Activated effector memory CD4-positive, alpha-beta T cell treated with Interleukin-2 at 50 U/mL for 16 hours (primary cell): ENCODE measurements around the gene BAG2.
A peak's percentile ranks its signal among the peaks of the same experiment; 100 is the strongest.

Experiments used
- DNase-seq: peaks from one replicate; pipeline ENCODE4 v3.0.0-alpha.2; 2020

BAG2 gene

GRCh38 chr6:57172136-57173055, at the start of gene BAG2:
BAG2 (plus strand) TSS chr6:57172326; CDS start chr6:57172698, 372 bp downstream.
- peak; percentile 70 for DNase-seq

- DNase-seq, result no peak
Observed at GRCh38 chr6:57123111-57123510, 49.0 kb upstream of the BAG2 start.

DNA sequence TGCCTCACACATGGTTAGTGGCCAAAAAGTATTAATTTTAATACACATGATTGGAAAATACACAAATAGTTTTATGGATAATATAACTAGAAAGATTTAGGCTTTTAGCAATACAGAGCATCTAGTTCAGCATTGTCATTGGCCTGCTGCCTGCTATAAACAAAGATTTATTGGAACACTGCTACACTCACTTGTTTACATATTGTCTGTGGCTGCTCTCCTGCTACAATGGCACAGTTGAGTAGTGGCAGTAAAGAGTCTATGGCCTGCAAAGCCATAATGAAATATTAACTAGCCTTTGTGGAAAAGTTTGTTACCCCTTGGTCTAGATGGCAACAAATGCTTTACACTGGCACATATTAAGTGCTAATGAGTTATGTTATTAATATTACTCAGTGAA, 44.4 kb upstream of the BAG2 start:
- no peak for DNase-seq

GRCh38 chr6:57130661-57131177, 41.4 kb upstream of the BAG2 start:
- no peak for DNase-seq

DNA sequence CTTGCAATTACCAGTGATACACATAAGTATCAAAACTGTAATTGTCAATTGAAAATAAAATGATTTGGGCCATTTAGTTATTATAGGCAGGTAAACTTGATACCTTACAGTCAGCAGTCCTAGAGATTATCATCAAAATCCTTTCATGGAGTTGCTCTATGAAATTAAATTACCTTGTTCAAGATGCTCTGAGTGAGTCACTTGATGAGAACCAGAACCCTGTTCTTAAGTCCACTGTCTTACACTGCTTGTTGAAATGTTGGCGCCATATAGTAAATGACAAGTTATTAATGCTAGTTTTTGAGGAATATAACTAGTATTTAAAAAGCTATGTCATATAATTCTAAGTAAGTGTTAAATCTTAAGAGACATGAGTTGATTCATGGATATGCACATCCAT, 37.2 kb upstream of the BAG2 start:
- DNase-seq, result no peak

GRCh38 chr6:57135885-57136284, 36.2 kb upstream of the BAG2 start:
- no peak for DNase-seq

DNA sequence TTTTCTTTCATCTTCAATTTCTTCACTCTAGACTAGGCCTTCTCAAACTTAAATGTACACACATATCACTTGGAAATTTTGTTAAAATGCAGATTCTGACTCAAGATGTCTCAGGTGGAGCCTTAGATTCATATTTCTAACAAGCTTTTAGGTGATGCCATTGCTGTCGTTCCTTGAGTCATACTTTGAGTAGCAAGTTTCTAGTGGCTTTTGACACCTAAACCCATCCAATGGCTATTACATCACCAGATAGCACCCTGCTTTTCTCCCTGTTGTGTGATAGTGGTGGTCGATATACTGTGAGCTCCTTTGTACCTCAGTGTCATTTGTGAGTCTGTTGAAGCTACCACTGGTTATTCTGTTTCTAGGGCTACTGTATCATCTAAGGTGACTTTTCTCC, 34.8 kb upstream of the BAG2 start:
- no peak for DNase-seq

- DNase-seq, result no peak
Observed at GRCh38 chr6:57138026-57138425, 34.1 kb upstream of the BAG2 start.

DNA sequence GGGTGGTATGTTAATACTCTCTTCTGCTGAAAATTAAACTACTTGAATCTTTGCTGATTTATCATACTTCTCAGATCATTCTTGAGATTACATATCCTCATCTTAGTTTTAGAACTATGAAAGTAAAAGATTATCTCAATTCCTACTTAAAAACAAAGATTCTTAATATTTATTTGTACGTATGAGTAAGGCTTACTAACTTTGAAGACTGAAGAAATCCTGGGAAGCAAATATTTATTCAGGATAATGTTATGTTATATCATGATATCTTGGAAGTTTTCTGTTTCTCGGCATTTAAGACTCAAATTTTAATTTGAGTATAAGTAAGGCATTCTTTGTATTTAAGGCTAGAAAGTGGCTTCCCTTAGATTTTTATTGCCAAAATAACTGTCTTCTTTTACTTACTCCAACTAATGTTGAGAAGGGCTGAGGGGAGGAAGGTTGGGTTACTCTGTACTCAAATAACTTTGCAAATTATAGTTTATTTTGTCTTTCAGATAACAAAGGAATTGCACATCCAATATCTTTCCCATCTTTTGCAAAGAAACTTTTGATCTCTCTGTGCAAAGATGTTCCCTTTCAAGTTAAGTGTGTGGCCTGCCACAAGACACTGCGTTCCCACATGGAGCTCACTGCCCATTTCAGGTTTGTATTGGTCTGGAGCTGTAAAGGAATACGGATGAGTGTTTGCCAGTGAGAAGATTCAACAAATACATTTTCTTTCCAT, 30.5 kb upstream of the BAG2 start:
- DNase-seq, result no peak

- DNase-seq, result no peak
Observed at GRCh38 chr6:57142178-57142525, 30.0 kb upstream of the BAG2 start.

- no peak for DNase-seq
Observed at GRCh38 chr6:57143690-57144089, 28.4 kb upstream of the BAG2 start.

- no peak for DNase-seq
Observed at GRCh38 chr6:57147401-57147800, 24.7 kb upstream of the BAG2 start.

GRCh38 chr6:57147955-57148858, 23.9 kb upstream of the BAG2 start:
- no peak for DNase-seq

- no peak for DNase-seq
Observed at GRCh38 chr6:57158658-57159057, 13.5 kb upstream of the BAG2 start.

GRCh38 chr6:57159127-57159526, 13.0 kb upstream of the BAG2 start:
- no peak for DNase-seq

DNA sequence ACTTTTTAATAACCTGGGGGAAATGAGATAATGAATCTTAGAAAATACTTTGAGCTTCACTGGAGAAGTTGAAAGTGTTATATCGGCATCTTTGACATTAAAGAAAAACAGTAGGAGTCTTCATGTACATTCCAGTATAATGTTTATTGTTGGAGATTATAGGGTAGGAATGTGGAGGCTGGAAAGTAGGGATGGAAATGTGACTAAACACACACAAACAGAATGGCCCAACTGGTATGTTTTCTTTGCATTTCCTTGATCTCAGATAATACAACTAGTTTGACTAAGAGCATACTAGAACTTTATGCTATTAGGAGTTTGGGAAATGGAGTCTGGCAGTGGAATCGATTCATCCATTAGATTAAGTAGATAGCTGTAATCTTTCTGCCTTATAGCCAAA, 10.1 kb upstream of the BAG2 start:
- DNase-seq, result no peak

DNA sequence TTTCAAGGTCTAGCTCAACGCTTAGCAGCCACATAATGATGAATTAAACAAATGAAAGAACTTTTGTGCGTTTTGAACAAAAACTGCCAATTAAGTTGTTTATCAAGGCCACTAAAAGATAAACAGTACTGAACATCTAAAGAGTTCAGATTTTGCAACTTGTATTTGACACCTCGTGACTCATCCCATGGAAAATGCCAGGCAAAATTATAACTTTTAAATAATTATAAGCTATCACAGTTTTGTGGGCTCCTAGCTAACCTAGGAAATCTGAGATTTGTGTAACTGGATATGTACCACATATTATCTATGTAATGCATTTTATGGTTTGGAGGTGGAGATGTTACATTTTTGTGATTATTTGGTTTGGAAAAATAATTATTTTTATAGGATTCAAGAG, 9.6 kb upstream of the BAG2 start:
- no peak for DNase-seq

DNA sequence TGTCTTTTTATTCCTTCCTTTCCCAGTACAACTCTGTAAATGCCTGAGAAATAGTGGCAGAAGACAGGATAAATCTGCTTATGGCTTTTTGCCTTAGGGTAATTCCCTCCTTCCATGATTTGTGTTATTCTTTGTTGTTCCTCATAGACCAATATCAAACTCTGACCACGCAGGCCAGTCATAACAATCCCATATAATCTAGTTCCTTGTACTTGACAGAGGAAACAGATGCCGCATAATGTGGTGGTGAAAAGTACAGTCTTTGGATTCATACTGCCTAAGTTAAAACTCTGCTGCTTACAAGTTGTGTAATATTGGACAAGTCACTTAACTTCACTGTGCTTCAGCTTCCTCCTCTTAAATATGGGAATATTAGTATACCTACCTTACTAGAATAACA, 8.2 kb upstream of the BAG2 start:
- DNase-seq, result no peak

DNA sequence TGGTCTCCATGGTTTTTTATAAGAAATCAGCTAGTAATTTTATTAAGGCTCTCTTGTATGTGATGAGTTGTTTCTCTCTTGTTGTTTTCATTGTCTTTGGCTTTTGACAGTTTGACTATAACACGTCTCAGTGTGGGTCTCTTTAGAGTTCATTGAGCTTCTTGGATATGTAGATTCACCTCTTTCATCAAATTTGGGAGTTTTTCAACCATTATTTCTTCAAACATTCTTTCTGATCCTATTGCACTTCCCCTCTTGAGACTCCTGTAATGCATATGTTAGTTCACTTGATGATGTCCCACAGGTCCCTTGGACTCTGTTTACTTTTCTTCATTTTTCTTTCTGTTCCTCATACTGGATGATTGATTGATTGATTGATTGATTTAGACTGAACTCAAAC, 7.0 kb upstream of the BAG2 start:
- no peak for DNase-seq

DNA sequence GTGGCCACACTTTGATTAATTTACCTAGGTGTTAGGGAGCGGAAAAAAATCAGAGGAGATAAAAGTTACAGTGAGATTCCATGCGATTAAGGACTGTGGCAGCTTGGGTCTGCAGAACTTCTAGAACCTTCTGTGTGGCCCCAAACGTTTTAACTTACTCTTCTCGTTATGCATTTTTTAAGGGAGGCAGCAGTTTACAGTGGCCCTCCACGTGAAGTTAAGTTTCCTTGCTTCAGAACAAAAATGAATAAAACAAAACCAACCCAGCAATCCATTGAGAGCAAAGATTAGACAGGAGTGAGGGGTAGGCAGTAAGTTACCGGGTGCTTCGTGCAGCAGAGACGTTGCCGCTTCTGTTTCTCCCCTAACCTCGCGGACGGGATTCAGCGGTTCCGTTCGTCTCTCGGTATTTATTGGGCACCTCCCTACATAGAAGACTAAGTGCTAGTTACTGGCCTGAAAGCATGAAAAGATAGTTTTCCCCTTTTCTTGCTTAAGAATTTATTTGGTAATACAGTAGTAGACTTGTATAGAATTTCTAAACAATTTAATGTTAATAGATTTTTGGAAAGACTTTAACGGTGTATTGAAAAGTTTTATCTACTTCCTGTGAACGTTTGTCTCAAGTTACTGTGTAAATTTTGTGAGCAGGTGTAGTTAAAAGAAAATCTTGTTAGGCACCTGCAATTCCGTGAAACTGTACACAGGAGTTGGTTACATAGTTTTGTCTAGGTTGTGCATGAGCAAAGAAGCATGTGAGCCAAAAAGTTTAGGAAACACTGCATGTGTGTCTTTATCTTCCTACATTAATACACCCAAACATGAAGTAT, 1.1 kb downstream of the BAG2 start:
- DNase-seq, result no peak

- DNase-seq, result no peak
Observed at GRCh38 chr6:57173886-57174510, 1.9 kb downstream of the BAG2 start.

DNA sequence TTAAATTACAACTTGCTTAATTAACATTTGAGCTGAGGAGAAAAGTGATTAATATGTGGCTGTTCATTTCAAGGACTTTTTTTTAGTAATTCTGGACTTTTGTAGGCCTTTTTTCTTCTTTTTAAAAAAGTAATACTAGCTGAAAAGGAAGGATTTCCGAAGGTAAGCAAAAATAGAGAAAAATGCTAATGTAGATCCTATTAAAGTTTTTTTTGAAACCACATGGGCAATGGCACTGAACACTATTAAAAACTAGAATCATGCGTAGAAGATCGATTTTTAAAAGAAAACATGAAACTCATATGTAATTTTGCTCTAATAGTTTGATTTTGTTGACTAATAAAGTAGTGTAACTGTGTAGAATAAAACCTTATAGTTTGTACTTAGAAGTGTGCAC, 2.4 kb downstream of the BAG2 start:
- DNase-seq, result no peak
